HEK293 (cell line): Measurements from ENCODE around the gene FRMD4B.

Experiments used
- CTCF ChIA-PET: fragments of 350-600 bp; formaldehyde crosslinking; extraction: SDS; loops from one replicate; lab custom pipeline; 2021; ENCODE audit warnings: antibody characterized with exemption; lab: Yijun Ruan, JAX
- POLR2A ChIA-PET: fragments of 300-600 bp; formaldehyde crosslinking; extraction: SDS; loops from one replicate; lab custom pipeline; 2020; ENCODE audit warnings: antibody characterized with exemption, inconsistent platforms; lab: Yijun Ruan, JAX
- H3K27ac ChIP-seq: fragments of 200-500 bp; sonication (Bioruptor generic); 2 replicates; pipeline ENCODE4 v1.5.1; 2014; ENCODE audit warnings: low read depth, low read length, control low read depth, inconsistent platforms; ENCODE audit errors: extremely low read depth
- H3K36me3 ChIP-seq, 2 experiments: fragments of 200-500 bp in 1 of 2; sonication (Bioruptor generic) in 1 of 2; 1 replicate in 1 of 2; 2 replicates in 1 of 2; pipeline ENCODE4 v1.5.1; 2014 to 2017; ENCODE audit warnings: inconsistent platforms in 2 of 2, low read length in 2 of 2; ENCODE audit not compliant: control insufficient read depth in 2 of 2, insufficient read depth in 1 of 2
- H3K4me1 ChIP-seq: fragments of 200-500 bp; sonication (Bioruptor generic); 2 replicates; pipeline ENCODE4 v1.5.1; 2014; ENCODE audit warnings: mild to moderate bottlenecking, low read length, inconsistent platforms; ENCODE audit not compliant: control insufficient read depth, insufficient read depth
- H3K4me3 ChIP-seq: 2 replicates; pipeline ENCODE4 v1.5.1; 2011; ENCODE audit warnings: low read depth, mild to moderate bottlenecking, control low read depth, low read length, moderate library complexity
- H3K9me3 ChIP-seq: fragments of 200-500 bp; sonication (Bioruptor generic); 2 replicates; pipeline ENCODE4 v1.5.1; 2014; ENCODE audit warnings: low read depth, low read length, inconsistent platforms; ENCODE audit not compliant: control insufficient read depth, insufficient read depth
- BCL11A ChIP-seq: fragments of 450-650 bp; formaldehyde crosslinking; IDR thresholded peaks from 2 replicates; pipeline ENCODE4 v1.5.1; 2016; ENCODE audit warnings: low read depth, missing biosample characterization, missing genetic modification characterization
- BCL11B ChIP-seq: fragments of 450-650 bp; formaldehyde crosslinking; IDR thresholded peaks from 2 replicates; pipeline ENCODE4 v1.5.1; 2016; ENCODE audit warnings: low read depth, missing biosample characterization, missing genetic modification characterization
- CTCF ChIP-seq: fragments of 450-650 bp; formaldehyde crosslinking; IDR thresholded peaks from 2 replicates; pipeline ENCODE4 v1.5.1; 2016; ENCODE audit warnings: missing biosample characterization, missing genetic modification characterization
- HOXA7 ChIP-seq: sonication (generic); formaldehyde crosslinking; IDR thresholded peaks from 2 replicates; pipeline ENCODE4 v1.8.1; 2022; ENCODE audit warnings: missing genetic modification reagents, borderline replicate concordance
- KLF1 ChIP-seq: fragments of 450-650 bp; formaldehyde crosslinking; IDR thresholded peaks from 2 replicates; pipeline ENCODE4 v1.5.1; 2016; ENCODE audit warnings: missing biosample characterization, missing genetic modification characterization
- MEIS1 ChIP-seq: sonication (generic); formaldehyde crosslinking; IDR thresholded peaks from 2 replicates; pipeline ENCODE4 v1.8.1; 2022; ENCODE audit warnings: missing genetic modification reagents, mild to moderate bottlenecking, borderline replicate concordance
- MZF1 ChIP-seq: fragments of 450-650 bp; formaldehyde crosslinking; IDR thresholded peaks from 2 replicates; pipeline ENCODE4 v1.5.1; 2017; ENCODE audit warnings: missing biosample characterization, missing genetic modification characterization, borderline replicate concordance
- ZBTB20 ChIP-seq: fragments of 450-650 bp; formaldehyde crosslinking; IDR thresholded peaks from 2 replicates; pipeline ENCODE4 v1.5.1; 2016; ENCODE audit warnings: missing biosample characterization, missing genetic modification characterization
- ZBTB21 ChIP-seq: fragments of 450-650 bp; formaldehyde crosslinking; IDR thresholded peaks from 2 replicates; pipeline ENCODE4 v1.5.1; 2017; ENCODE audit warnings: missing biosample characterization, missing genetic modification characterization
- ZBTB48 ChIP-seq: fragments of 450-650 bp; formaldehyde crosslinking; IDR thresholded peaks from 2 replicates; pipeline ENCODE4 v1.5.1; 2016; ENCODE audit warnings: missing biosample characterization, missing genetic modification characterization
- ZFP41 ChIP-seq: fragments of 450-650 bp; formaldehyde crosslinking; IDR thresholded peaks from 2 replicates; pipeline ENCODE4 v1.5.1; 2016; ENCODE audit warnings: missing biosample characterization, missing genetic modification characterization, borderline replicate concordance
- ZNF114 ChIP-seq: fragments of 450-650 bp; formaldehyde crosslinking; IDR thresholded peaks from 2 replicates; pipeline ENCODE4 v1.5.0; 2017; ENCODE audit warnings: missing biosample characterization, missing genetic modification characterization
- ZNF146 ChIP-seq: fragments of 450-650 bp; formaldehyde crosslinking; IDR thresholded peaks from 2 replicates; pipeline ENCODE4 v1.5.1; 2016; ENCODE audit warnings: missing biosample characterization, missing genetic modification characterization
- ZNF169 ChIP-seq: fragments of 450-650 bp; formaldehyde crosslinking; IDR thresholded peaks from 2 replicates; pipeline ENCODE4 v1.5.1; 2016; ENCODE audit warnings: missing biosample characterization, missing genetic modification characterization
- ZNF175 ChIP-seq: fragments of 450-650 bp; formaldehyde crosslinking; IDR thresholded peaks from 2 replicates; pipeline ENCODE4 v1.5.1; 2016; ENCODE audit warnings: missing biosample characterization, missing genetic modification characterization
- ZNF221 ChIP-seq: fragments of 450-650 bp; formaldehyde crosslinking; IDR thresholded peaks from 2 replicates; pipeline ENCODE4 v1.5.1; 2017; ENCODE audit warnings: missing biosample characterization, missing genetic modification characterization, borderline replicate concordance
- ZNF223 ChIP-seq: fragments of 450-650 bp; formaldehyde crosslinking; IDR thresholded peaks from 2 replicates; pipeline ENCODE4 v1.5.1; 2016; ENCODE audit warnings: missing biosample characterization, missing genetic modification characterization
- ZNF248 ChIP-seq: fragments of 450-650 bp; formaldehyde crosslinking; IDR thresholded peaks from 2 replicates; pipeline ENCODE4 v1.5.1; 2017; ENCODE audit warnings: missing biosample characterization, missing genetic modification characterization
- ZNF350 ChIP-seq: fragments of 450-650 bp; formaldehyde crosslinking; IDR thresholded peaks from 2 replicates; pipeline ENCODE4 v1.5.0; 2017; ENCODE audit warnings: missing biosample characterization, mild to moderate bottlenecking, missing genetic modification characterization
- ZNF362 ChIP-seq: fragments of 450-650 bp; formaldehyde crosslinking; IDR thresholded peaks from 2 replicates; pipeline ENCODE4 v1.5.1; 2016; ENCODE audit warnings: missing biosample characterization, missing genetic modification characterization
- ZNF398 ChIP-seq: fragments of 450-650 bp; formaldehyde crosslinking; IDR thresholded peaks from 2 replicates; pipeline ENCODE4 v1.5.1; 2017; ENCODE audit warnings: missing biosample characterization, missing genetic modification characterization
- ZNF423 ChIP-seq: fragments of 450-650 bp; formaldehyde crosslinking; IDR thresholded peaks from 2 replicates; pipeline ENCODE4 v1.5.1; 2016; ENCODE audit warnings: missing biosample characterization, missing genetic modification characterization
- ZNF548 ChIP-seq: fragments of 450-650 bp; formaldehyde crosslinking; IDR thresholded peaks from 2 replicates; pipeline ENCODE4 v1.5.1; 2016; ENCODE audit warnings: missing biosample characterization, missing genetic modification characterization
- ZNF549 ChIP-seq: fragments of 450-650 bp; IDR thresholded peaks from 2 replicates; pipeline ENCODE4 v1.5.1; 2018; ENCODE audit warnings: missing biosample characterization, missing genetic modification characterization, mild to moderate bottlenecking, inconsistent platforms, moderate library complexity
- ZNF596 ChIP-seq: fragments of 450-650 bp; IDR thresholded peaks from 2 replicates; pipeline ENCODE4 v1.5.0; 2018; ENCODE audit warnings: missing biosample characterization, mild to moderate bottlenecking, missing genetic modification characterization, moderate library complexity
- ZNF624 ChIP-seq: fragments of 450-650 bp; formaldehyde crosslinking; IDR thresholded peaks from 2 replicates; pipeline ENCODE4 v1.5.1; 2017; ENCODE audit warnings: missing biosample characterization, missing genetic modification characterization
- ZNF677 ChIP-seq: fragments of 450-650 bp; IDR thresholded peaks from 2 replicates; pipeline ENCODE4 v1.5.0; 2018; ENCODE audit warnings: missing biosample characterization, mild to moderate bottlenecking, missing genetic modification characterization, moderate library complexity
- ZNF701 ChIP-seq: fragments of 450-650 bp; formaldehyde crosslinking; IDR thresholded peaks from 2 replicates; pipeline ENCODE4 v1.5.1; 2016; ENCODE audit warnings: missing biosample characterization, missing genetic modification characterization
- ZNF707 ChIP-seq: fragments of 450-650 bp; formaldehyde crosslinking; IDR thresholded peaks from 2 replicates; pipeline ENCODE4 v1.5.1; 2016; ENCODE audit warnings: missing biosample characterization, missing genetic modification characterization
- ZNF777 ChIP-seq: fragments of 450-650 bp; formaldehyde crosslinking; IDR thresholded peaks from 2 replicates; pipeline ENCODE4 v1.5.1; 2017; ENCODE audit warnings: missing biosample characterization, missing genetic modification characterization, borderline replicate concordance
- ZSCAN16 ChIP-seq: fragments of 450-650 bp; formaldehyde crosslinking; IDR thresholded peaks from 2 replicates; pipeline ENCODE4 v1.5.1; 2016; ENCODE audit warnings: missing biosample characterization, missing genetic modification characterization
- ZSCAN23 ChIP-seq: fragments of 450-650 bp; formaldehyde crosslinking; IDR thresholded peaks from 2 replicates; pipeline ENCODE4 v1.5.1; 2016; ENCODE audit warnings: missing biosample characterization, missing genetic modification characterization

Gene FRMD4B

GRCh38 chr3:69318410-69318809 is 67.5 kb downstream of the FRMD4B start:
- Histone ChIP-seq H3K9me3 (no peaks in the 10 kb centered on the region), H3K27ac (no peak overlapping the region), H3K36me3 (no peaks in the 10 kb centered on the region), H3K4me3 (no peak overlapping the region), H3K4me1 (no peaks in the 10 kb centered on the region)
- TF ChIP-seq ZSCAN16 (no peak), ZNF362 (tag by site-specific recombination) (no peak), MZF1 (tag by site-specific recombination) (no peak), ZNF624 (tag by site-specific recombination) (no peak), ZNF146 (no peak), MEIS1 (CRISPR knock-in tag) (no peak), ZNF548 (tag by site-specific recombination) (no peak), ZNF169 (tag by site-specific recombination) (no peak), ZNF549 (tag by site-specific recombination) (no peak), ZNF701 (no peak), ZBTB20 (tag by site-specific recombination) (no peak), ZNF248 (tag by site-specific recombination) (no peak), ZNF596 (tag by site-specific recombination) (no peak), ZBTB21 (tag by site-specific recombination) (no peak), ZNF677 (tag by site-specific recombination) (no peak), ZBTB48 (tag by site-specific recombination) (no peak), ZNF223 (tag by site-specific recombination) (no peak), ZNF114 (tag by site-specific recombination) (no peak), BCL11B (tag by site-specific recombination) (no peak), BCL11A (tag by site-specific recombination) (no peak)
- CTCF ChIA-PET = interaction anchor here (0.6 to 4.4 kb wide), 5 partner anchors 8 to 157 kb away, joined by 3 to 21 read pairs (median 5); no protein-coding TSS in a partner anchor
- POLR2A ChIA-PET = no interaction called here

- ChIA-PET CTCF (interaction anchor here (0.6 to 1.4 kb wide), 2 partner anchors 27 to 77 kb away, joined by 3 to 5 read pairs; no protein-coding TSS in a partner anchor), POLR2A (no interaction called here)
- H3K27ac ChIP-seq = no peak overlapping the region
- H3K36me3 ChIP-seq = no peaks in the 10 kb centered on the region
- H3K9me3 ChIP-seq = no peaks in the 10 kb centered on the region
- H3K4me3 ChIP-seq = no peak overlapping the region
- H3K4me1 ChIP-seq = no peaks in the 10 kb centered on the region
- TF ChIP-seq ZNF549 (tag by site-specific recombination) = no peak
- TF ChIP-seq ZFP41 = no peak
- TF ChIP-seq ZNF350 (tag by site-specific recombination) = no peak
- no peak for TF ChIP-seq ZNF221
- TF ChIP-seq ZNF248 (tag by site-specific recombination) = no peak
- no peak for TF ChIP-seq ZNF707 (tag by site-specific recombination)
- TF ChIP-seq ZNF175 (tag by site-specific recombination) = no peak
- TF ChIP-seq ZNF423 (tag by site-specific recombination) = no peak
- TF ChIP-seq ZSCAN23 (tag by site-specific recombination) = no peak
- TF ChIP-seq HOXA7 (CRISPR knock-in tag) = no peak
- TF ChIP-seq ZNF777 (tag by site-specific recombination) = no peak
- TF ChIP-seq ZNF398 (tag by site-specific recombination) = no peak
- no peak for TF ChIP-seq CTCF (tag by site-specific recombination)
- TF ChIP-seq KLF1 (tag by site-specific recombination) = no peak
Observed at GRCh38 chr3:69313251-69313650, 72.6 kb downstream of the FRMD4B start.
